K562 (cell line): ENCODE measurements around the gene ZRANB3.

ENCODE experiments used
- CTCF ChIP-seq, 3 experiments: IDR thresholded peaks in 2 of 3; conservative IDR thresholded peaks in 1 of 3; 2 replicates each; pipeline ENCODE4 v1.5.1; 2011 to 2012; ENCODE audit warnings: low read length in 3 of 3, mild to moderate bottlenecking in 3 of 3, control low read depth in 2 of 3, improper control_type of control experiment in 1 of 3, inconsistent platforms in 1 of 3, low read depth in 1 of 3, mixed read lengths in 1 of 3, moderate library complexity in 1 of 3; ENCODE audit not compliant: insufficient read depth in 2 of 3
- DIDO1 ChIP-seq: fragments of 450-650 bp; IDR thresholded peaks from 2 replicates; pipeline ENCODE4 v1.6.1; 2016; ENCODE audit warnings: low read depth, missing biosample characterization, missing genetic modification characterization
- JUN ChIP-seq, 2 experiments: sonication (generic) in 1 of 2; formaldehyde crosslinking in 1 of 2; IDR thresholded peaks; 2 replicates each; pipeline versions ENCODE4 v1.6.1 to v1.8.0; 2012 to 2022; ENCODE audit warnings: borderline replicate concordance in 2 of 2, mild to moderate bottlenecking in 2 of 2, improper control_type of control experiment in 1 of 2, low read depth in 1 of 2, low read length in 1 of 2, missing genetic modification reagents in 1 of 2
- RAD21 ChIP-seq, 2 experiments: fragments of 250-450 bp in 1 of 2; fragments of 450-650 bp in 1 of 2; sonication (Bioruptor Pico) in 1 of 2; formaldehyde crosslinking in 1 of 2; IDR thresholded peaks in 1 of 2; conservative IDR thresholded peaks in 1 of 2; 2 replicates each; pipeline versions ENCODE4 v1.4.0 to v1.8.0; 2020 to 2022; ENCODE audit warnings: mild to moderate bottlenecking in 2 of 2, moderate library complexity in 1 of 2
- SNIP1 ChIP-seq: fragments of 450-650 bp; IDR thresholded peaks from 2 replicates; pipeline ENCODE4 v1.7.1; 2017; ENCODE audit warnings: low read depth, mild to moderate bottlenecking
- SNRNP70 ChIP-seq: fragments of 200-400 bp; formaldehyde crosslinking; optimal IDR thresholded peaks from 2 replicates; pipeline ENCODE3; 2017; ENCODE audit warnings: low read depth, low read length
- SP2 ChIP-seq: IDR thresholded peaks from 2 replicates; pipeline ENCODE4 v1.6.1; 2011; ENCODE audit warnings: mild to moderate bottlenecking, low read depth, low read length, moderate library complexity; ENCODE audit not compliant: poor library complexity, severe bottlenecking; ENCODE audit errors: extremely low read depth
- TCF3 ChIP-seq: sonication (generic); formaldehyde crosslinking; IDR thresholded peaks from 2 replicates; pipeline ENCODE4 v1.4.0; 2020; ENCODE audit warnings: mild to moderate bottlenecking, missing genetic modification reagents
- TRIM28 ChIP-seq: fragments of 450-650 bp; IDR thresholded peaks from 2 replicates; pipeline ENCODE4 v1.6.1; 2017

DNA sequence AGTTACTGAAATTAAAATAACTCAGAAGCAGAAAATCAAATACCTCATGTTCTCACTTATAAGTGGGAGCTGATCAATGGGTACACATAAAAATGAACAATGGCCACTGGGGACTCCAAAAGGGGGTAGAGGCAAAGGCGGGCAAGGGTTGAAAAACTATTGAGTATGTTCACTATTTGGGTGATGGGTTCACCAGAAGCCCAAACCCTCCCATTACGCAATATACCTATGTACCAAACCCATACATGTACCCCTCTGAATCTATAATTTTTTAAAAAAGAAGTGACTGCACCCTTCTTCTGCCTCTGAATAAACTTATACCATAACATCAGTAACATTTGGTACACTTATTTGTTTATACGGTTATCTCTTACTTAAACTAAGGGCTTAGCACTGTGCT is 119.4 kb downstream of the ZRANB3 start:
- TF ChIP-seq SP2: no peak
- TF ChIP-seq DIDO1 (tag): no peak
- TF ChIP-seq TRIM28: no peak
- no peak for TF ChIP-seq SNRNP70
- no peak for TF ChIP-seq CTCF (IDR thresholded peaks at IDR 0.05 in 2 of 3, conservative IDR thresholded peaks at IDR 0.05 in 1 of 3; ENCODE audit: insufficient read depth in 2 of 3, low read depth in 1 of 3, low read length in 3 of 3)
- TF ChIP-seq SNIP1: no peak
- no peak for TF ChIP-seq JUN (IDR thresholded peaks at IDR 0.05; ENCODE audit: borderline replicate concordance, low read depth, low read length)
- no peak for TF ChIP-seq JUN (CRISPR knock-in tag; IDR thresholded peaks at IDR 0.05; ENCODE audit: borderline replicate concordance)
- no peak for TF ChIP-seq RAD21 (CRISPR knock-in tag; conservative IDR thresholded peaks at IDR 0.05 in 1 of 2, IDR thresholded peaks at IDR 0.05 in 1 of 2)
- no peak for TF ChIP-seq TCF3
